Psoas muscle (tissue), 8 donors: ENCODE data around the gene DPYSL5. TPM values are rescaled to one million over a fixed set of nuclear protein-coding genes. Genes with fewer than 3 reads are reported as not detected.

Experiments
- ATAC-seq, 4 donors: fragments of 200-7000 bp; cut with Tn5 transposase; one replicate each; pipeline ENCODE4 v1.9.1; 2020; ENCODE audit warnings: moderate library complexity in 3 of 4, mild to moderate bottlenecking in 2 of 4
- DNase-seq, 2 donors: peaks; one replicate each; pipeline ENCODE4 v3.0.0-alpha.2; 2020
- H3K27ac ChIP-seq: fragments of 200-600 bp; one replicate; pipeline ENCODE4 v1.8.0; 2022
- H3K27me3 ChIP-seq, 3 donors: fragments of 200-600 bp in 1 of 3; one replicate each; pipeline versions ENCODE4 v1.6.1 to v1.8.0; 2013 to 2022; ENCODE audit warnings: low read length in 2 of 3, mild to moderate bottlenecking in 2 of 3, moderate library complexity in 1 of 3; ENCODE audit not compliant: insufficient read depth in 3 of 3
- H3K36me3 ChIP-seq, 2 donors: fragments of 200-600 bp in 1 of 2; one replicate each; pipeline versions ENCODE4 v1.6.1 to v1.8.0; 2013 to 2022; ENCODE audit warnings: low read depth in 1 of 2, mild to moderate bottlenecking in 1 of 2, moderate library complexity in 1 of 2; ENCODE audit not compliant: insufficient read depth in 1 of 2
- H3K4me1 ChIP-seq: fragments of 200-600 bp; one replicate; pipeline ENCODE4 v1.8.0; 2022
- H3K4me3 ChIP-seq: fragments of 200-600 bp; one replicate; pipeline ENCODE4 v1.8.0; 2022; ENCODE audit warnings: mild to moderate bottlenecking
- H3K9me3 ChIP-seq: fragments of 200-600 bp; one replicate; pipeline ENCODE4 v1.8.0; 2022
- CTCF ChIP-seq: fragments of 200-600 bp; IDR thresholded peaks from one replicate; pipeline ENCODE4 v1.8.0; 2022; ENCODE audit warnings: antibody characterized with exemption
- WGBS, 3 donors: extraction: QIAGEN DNeasy Blood & Tissue Kit; methylation state at CpG; one replicate each; pipeline versions ENCODE4 v1.1.6 to v1.1.7; 2013; 5-methylcytosine and 5-hydroxymethylcytosine counted together
- intact Hi-C, 2 donors: fragments of 100-400 bp; cut with DNase I; formaldehyde crosslinking; loops; one replicate each; pipeline versions ENCODE4 v1.11.0 to v1.14.2; 2022
- polyA plus RNA-seq, 3 donors: library from polyadenylated mRNA; stranded (reverse); fragments of 200-250 nt; gene quantifications; one replicate each; pipeline ENCODE4 v1.2.3, GENCODE V29; 2013
- total RNA-seq, 4 donors: library from RNA; stranded (reverse); fragmentation: NEBNext Ultra II Directional in 2 of 4; extraction: Animal tissue kit (Norgen Biotek cat#: 25700) in 2 of 4; gene quantifications; one replicate each; pipeline versions ENCODE4 v1.2.1 to v1.2.4, GENCODE V29; 2021 to 2023
- donor health status: healthy with polysubstance abuse.
- donor health status: DM: no; HTN: no; CAD: no; lungs with moderate emphysema.
- donor health status: Bipolar disorder and iron deficiency.
- donor health status: healthy.
- donor health status: DM: yes; HTN: yes; CAD: no.
- donor health status: DM: no; HTN: no; CAD: no.
- donor health status: DM: no; HTN: no; CAD: no.
- donor health status: DM: yes; HTN: yes; CAD: no.

The DPYSL5 gene
- total and polyA plus RNA-seq, 7 donors = 0.03 to 0.39 (median 0.08) TPM; not detected in 3

GRCh38 chr2:26925100-26925791 lies 77.3 kb downstream of the DPYSL5 start:
- intact Hi-C loops = loop anchor here in 1 of 2 donors (5.0 kb wide), 1 partner anchor 1767 kb away; no protein-coding TSS in a partner anchor
- DNase-seq = no peak
- Histone ChIP-seq H3K27ac (no peak overlapping the region), H3K9me3 (no peaks in the 10 kb centered on the region), H3K4me3 (no peak overlapping the region), H3K27me3 (peaks cover 0 to 4% (median 0%) of the 10 kb centered on the region in 3 donors), H3K4me1 (no peaks in the 10 kb centered on the region), H3K36me3 (no peaks in the 10 kb centered on the region)
- no peak for ATAC-seq
- WGBS, 3 donors = 57 to 64% (median 58%) methylated on average over 9 of the region's 9 CpGs
- no peak for TF ChIP-seq CTCF

- Histone ChIP-seq H3K27ac (no peak overlapping the region), H3K4me3 (no peak overlapping the region), H3K36me3 (no peaks in the 10 kb centered on the region), H3K9me3 (no peaks in the 10 kb centered on the region), H3K27me3 (peaks cover 0 to 4% (median 2%) of the 10 kb centered on the region in 3 donors), H3K4me1 (no peaks in the 10 kb centered on the region)
- no peak for DNase-seq
- intact Hi-C loops = loop anchor here in 1 of 2 donors (5.0 kb wide), 1 partner anchor 1765 kb away; no protein-coding TSS in a partner anchor
- TF ChIP-seq CTCF = no peak
- WGBS, 3 donors = 91 to 94% (median 93%) methylated on average over 9 of the region's 9 CpGs
- no peak for ATAC-seq
Measured at GRCh38 chr2:26927221-26927620, 79.3 kb downstream of the DPYSL5 start.

- Histone ChIP-seq H3K9me3 (no peaks in the 10 kb centered on the region), H3K36me3 (no peaks in the 10 kb centered on the region), H3K4me1 (no peaks in the 10 kb centered on the region), H3K27ac (no peak overlapping the region), H3K27me3 (peaks cover 0 to 4% (median 2%) of the 10 kb centered on the region in 3 donors), H3K4me3 (no peak overlapping the region)
- ATAC-seq (no peak), DNase-seq (no peak)
- intact Hi-C loops = no loop called here
- no peak for TF ChIP-seq CTCF
- WGBS, 3 donors = 68 to 74% (median 71%) methylated on average over 11 of the region's 11 CpGs
Measured at GRCh38 chr2:26932974-26933373, 85.0 kb downstream of the DPYSL5 start.

GRCh38 chr2:26933431-26934334 lies 85.8 kb downstream of the DPYSL5 start:
- ATAC-seq = no peak
- 83 to 87% (median 83%) methylated on average over 16 of the region's 16 CpGs for WGBS, 3 donors

More at GRCh38 chr2:26933431-26934334, 85.8 kb downstream of the DPYSL5 start:
- intact Hi-C loops = no loop called here
- no peaks in the 10 kb centered on the region for H3K4me1 ChIP-seq
- no peaks in the 10 kb centered on the region for H3K36me3 ChIP-seq
- no peaks in the 10 kb centered on the region for H3K9me3 ChIP-seq
- no peak for TF ChIP-seq CTCF
- H3K27ac ChIP-seq = no peak overlapping the region
- H3K4me3 ChIP-seq = no peak overlapping the region
- peaks cover 0 to 4% (median 2%) of the 10 kb centered on the region in 3 donors for H3K27me3 ChIP-seq
- no peak for DNase-seq
